Activated naive CD8-positive, alpha-beta T cell (primary cell): ENCODE data around the gene RTL10.
"Not testable (repeated sequence)": the region's sequence is repeated elsewhere in the genome, so short reads cannot be mapped to it uniquely, and the experiment has no call there.

Experiments used
- H3K27ac Mint-ChIP-seq: one replicate; pipeline ENCODE4 v1.8.0; 2021; ENCODE audit warnings: mixed read lengths
- H3K27me3 Mint-ChIP-seq: one replicate; pipeline ENCODE4 v1.8.0; 2021; ENCODE audit warnings: mixed read lengths
- H3K36me3 Mint-ChIP-seq: one replicate; pipeline ENCODE4 v1.8.0; 2021; ENCODE audit warnings: mixed read lengths
- H3K4me1 Mint-ChIP-seq: one replicate; pipeline ENCODE4 v1.8.0; 2021; ENCODE audit warnings: low read depth, mixed read lengths
- H3K4me3 Mint-ChIP-seq: one replicate; pipeline ENCODE4 v1.8.0; 2021; ENCODE audit warnings: mild to moderate bottlenecking, mixed read lengths
- H3K9me3 Mint-ChIP-seq: one replicate; pipeline ENCODE4 v1.8.0; 2021; ENCODE audit warnings: low read depth, mixed read lengths

Gene RTL10

GRCh38 chr22:19836512-19836911 lies 18.2 kb downstream of the RTL10 start:
- Mint-ChIP-seq H3K4me1 (peaks cover 34% of the 10 kb centered on the region), H3K36me3 (peaks cover 4% of the 10 kb centered on the region), H3K27me3 (no peaks in the 10 kb centered on the region), H3K9me3 (no peaks in the 10 kb centered on the region), H3K27ac (no peak overlapping the region), H3K4me3 (no peak overlapping the region)

DNA sequence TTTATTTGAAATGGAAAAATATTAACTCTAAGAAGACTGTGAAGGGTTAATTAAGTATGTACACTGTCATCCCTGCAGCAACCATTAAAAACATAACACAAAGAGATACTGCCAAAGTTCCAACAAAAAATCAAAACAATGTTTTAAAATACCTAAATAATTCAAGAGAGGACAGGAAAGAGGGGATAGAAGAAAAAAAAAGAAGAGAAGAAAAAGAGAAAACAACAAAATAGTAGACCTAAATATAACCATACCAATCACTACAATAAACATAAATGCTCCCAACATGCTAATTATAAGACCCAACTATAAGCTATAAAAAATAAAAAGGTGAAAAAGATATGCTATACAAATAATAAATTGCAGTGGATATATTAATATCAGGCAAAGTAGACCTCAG lies 20.1 kb downstream of the RTL10 start:
- Mint-ChIP-seq H3K27ac (no peak overlapping the region), H3K4me1 (peaks cover 35% of the 10 kb centered on the region), H3K4me3 (no peak overlapping the region), H3K27me3 (no peaks in the 10 kb centered on the region), H3K36me3 (peaks cover 6% of the 10 kb centered on the region), H3K9me3 (no peaks in the 10 kb centered on the region)

- peaks cover 32% of the 10 kb centered on the region for H3K4me1 Mint-ChIP-seq
- not testable (repeated sequence) for H3K4me3 Mint-ChIP-seq, H3K27ac Mint-ChIP-seq, H3K27me3 Mint-ChIP-seq, H3K36me3 Mint-ChIP-seq, H3K9me3 Mint-ChIP-seq
Measured at GRCh38 chr22:19833327-19833726, 21.3 kb downstream of the RTL10 start.

- Mint-ChIP-seq H3K36me3 (peaks cover 5% of the 10 kb centered on the region), H3K4me3 (no peak overlapping the region), H3K9me3 (no peaks in the 10 kb centered on the region), H3K27ac (no peak overlapping the region), H3K27me3 (no peaks in the 10 kb centered on the region), H3K4me1 (peaks cover 32% of the 10 kb centered on the region)
Measured at GRCh38 chr22:19832476-19833108, 22.1 kb downstream of the RTL10 start.

GRCh38 chr22:19831979-19832378 lies 22.7 kb downstream of the RTL10 start:
- not testable (repeated sequence) for H3K36me3 Mint-ChIP-seq, H3K27me3 Mint-ChIP-seq, H3K27ac Mint-ChIP-seq, H3K4me3 Mint-ChIP-seq, H3K9me3 Mint-ChIP-seq
- peaks cover 32% of the 10 kb centered on the region for H3K4me1 Mint-ChIP-seq

- Mint-ChIP-seq H3K4me3 (no peak overlapping the region), H3K27ac (no peak overlapping the region), H3K27me3 (no peaks in the 10 kb centered on the region), H3K4me1 (peaks cover 27% of the 10 kb centered on the region), H3K36me3 (peaks cover 10% of the 10 kb centered on the region), H3K9me3 (no peaks in the 10 kb centered on the region)
Measured at GRCh38 chr22:19831016-19831415, 23.7 kb downstream of the RTL10 start.

DNA sequence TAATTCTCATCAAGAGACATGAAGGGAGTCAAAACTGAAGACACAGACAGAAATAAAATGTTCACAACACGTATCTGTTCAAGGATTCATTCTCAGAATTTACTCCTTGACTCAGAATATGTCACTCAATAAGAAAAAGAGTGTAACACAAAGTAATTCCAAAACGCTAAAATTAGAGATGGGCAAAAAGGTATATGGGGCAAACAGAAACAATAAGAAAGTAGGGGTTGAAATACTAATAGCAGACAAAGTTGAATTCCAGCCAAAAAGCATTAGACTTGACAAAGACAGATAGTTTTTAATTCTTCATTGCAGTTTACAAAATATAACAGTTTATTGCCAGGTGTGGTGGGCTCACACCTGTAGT lies 26.7 kb downstream of the RTL10 start:
- Mint-ChIP-seq H3K4me3 (no peak overlapping the region), H3K9me3 (no peaks in the 10 kb centered on the region), H3K36me3 (peaks cover 10% of the 10 kb centered on the region), H3K27ac (no peak overlapping the region), H3K27me3 (no peaks in the 10 kb centered on the region), H3K4me1 (peaks cover 12% of the 10 kb centered on the region)

- Mint-ChIP-seq H3K4me3 (no peak overlapping the region), H3K4me1 (peaks cover 9% of the 10 kb centered on the region), H3K27me3 (no peaks in the 10 kb centered on the region), H3K9me3 (no peaks in the 10 kb centered on the region), H3K36me3 (peaks cover 10% of the 10 kb centered on the region), H3K27ac (no peak overlapping the region)
Measured at GRCh38 chr22:19827341-19828034, 27.2 kb downstream of the RTL10 start.

GRCh38 chr22:19826619-19826950 lies 28.1 kb downstream of the RTL10 start:
- Mint-ChIP-seq H3K36me3 (peaks cover 10% of the 10 kb centered on the region), H3K9me3 (no peaks in the 10 kb centered on the region), H3K27me3 (no peaks in the 10 kb centered on the region), H3K4me1 (peaks cover 6% of the 10 kb centered on the region), H3K27ac (no peak overlapping the region), H3K4me3 (no peak overlapping the region)

DNA sequence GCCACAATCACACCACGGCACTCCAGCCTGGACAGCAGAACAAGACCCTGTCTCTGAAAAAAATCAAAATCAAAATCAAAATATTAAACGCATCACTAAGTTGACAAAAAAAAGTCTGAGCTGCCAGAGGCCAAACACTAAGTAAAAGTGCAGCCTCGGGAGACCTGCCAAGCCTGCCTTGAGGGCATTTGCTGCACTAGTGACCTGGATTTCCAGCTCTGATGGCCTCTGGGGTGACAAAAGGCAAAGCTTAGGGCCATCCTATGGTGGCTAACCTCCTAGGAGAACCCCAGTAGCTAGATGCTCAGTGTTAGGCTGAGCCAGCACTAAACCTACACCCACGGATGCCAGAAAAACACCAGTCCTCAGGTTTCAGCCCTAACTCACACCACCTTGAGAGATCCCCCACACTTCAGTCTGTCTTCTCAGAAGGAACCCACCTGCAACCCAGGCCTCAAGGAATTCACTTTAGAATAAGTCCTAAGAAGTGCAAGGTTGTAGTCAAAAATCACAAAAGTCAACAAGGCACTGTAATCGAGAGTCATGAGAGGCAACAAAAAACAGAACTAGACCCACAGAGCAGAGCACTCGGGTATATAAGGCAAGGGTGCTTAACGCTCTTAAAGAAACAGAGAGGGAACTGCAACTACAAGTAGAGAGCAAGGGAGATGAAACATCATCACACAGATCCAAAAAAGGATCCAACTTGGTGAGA lies 28.6 kb downstream of the RTL10 start:
- Mint-ChIP-seq H3K36me3 (peaks cover 10% of the 10 kb centered on the region), H3K27me3 (no peaks in the 10 kb centered on the region), H3K4me1 (peaks cover 6% of the 10 kb centered on the region), H3K4me3 (no peak overlapping the region), H3K27ac (no peak overlapping the region), H3K9me3 (no peaks in the 10 kb centered on the region)

DNA sequence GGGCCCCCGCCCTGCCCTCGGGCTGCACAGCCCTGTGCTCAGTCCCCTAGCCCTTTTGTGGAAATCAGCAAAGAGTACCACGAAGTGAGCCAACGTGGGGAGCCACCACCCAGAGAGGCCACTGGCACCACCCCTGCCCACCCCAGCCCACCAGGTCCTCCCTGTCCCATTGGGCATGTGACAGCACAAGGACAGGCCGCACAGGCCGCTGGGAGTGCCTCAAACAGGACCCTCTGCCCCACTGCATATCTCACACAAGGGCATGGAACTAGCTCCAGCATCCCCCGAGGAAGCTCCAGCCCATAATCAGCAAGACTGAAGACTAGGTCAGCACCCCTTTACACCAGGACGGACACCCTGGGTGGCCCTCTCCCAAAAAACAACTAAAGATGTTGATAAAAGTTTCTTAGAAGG lies 29.7 kb downstream of the RTL10 start:
- peaks cover 4% of the 10 kb centered on the region for H3K4me1 Mint-ChIP-seq
- no peaks in the 10 kb centered on the region for H3K27me3 Mint-ChIP-seq
- H3K36me3 Mint-ChIP-seq: peaks cover 8% of the 10 kb centered on the region
- H3K9me3 Mint-ChIP-seq: no peaks in the 10 kb centered on the region
- H3K4me3 Mint-ChIP-seq: no peak overlapping the region
- no peak overlapping the region for H3K27ac Mint-ChIP-seq

DNA sequence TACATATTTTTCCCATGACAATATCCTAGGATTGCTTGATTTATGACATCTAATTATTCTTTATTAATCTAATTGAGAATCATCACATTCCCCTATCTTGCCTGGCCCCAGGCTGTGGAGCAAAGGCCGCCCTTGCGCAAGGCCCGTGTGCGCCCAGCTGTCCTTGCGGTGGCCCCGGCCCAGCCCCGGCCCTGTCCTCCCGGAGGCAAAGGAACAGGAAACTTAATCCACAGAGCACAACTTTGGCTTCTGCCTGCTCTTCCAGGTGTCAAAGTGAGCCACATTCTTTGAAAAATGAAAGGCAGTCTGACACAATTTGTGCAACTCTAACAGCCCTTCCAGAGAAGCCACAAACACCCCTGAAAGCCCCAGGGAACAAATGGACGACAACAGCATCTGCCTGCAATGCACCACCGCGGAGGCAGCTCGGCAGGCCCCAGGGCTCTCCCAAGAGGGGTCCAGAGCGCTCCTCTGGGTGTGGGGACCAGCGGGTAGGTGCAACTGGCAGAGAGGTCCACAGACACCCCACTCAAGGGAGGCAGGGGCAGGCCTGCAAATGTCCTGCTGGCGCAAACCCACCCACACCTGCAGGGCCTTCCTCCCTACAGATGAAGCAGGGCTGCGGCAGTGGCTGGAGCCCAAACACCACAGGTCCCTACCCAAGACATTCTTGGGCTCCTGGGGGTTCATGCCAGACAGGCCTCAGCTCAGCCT lies 30.3 kb downstream of the RTL10 start:
- H3K4me3 Mint-ChIP-seq: no peak overlapping the region
- no peaks in the 10 kb centered on the region for H3K9me3 Mint-ChIP-seq
- H3K27ac Mint-ChIP-seq: no peak overlapping the region
- H3K4me1 Mint-ChIP-seq: peaks cover 4% of the 10 kb centered on the region
- no peaks in the 10 kb centered on the region for H3K27me3 Mint-ChIP-seq
- H3K36me3 Mint-ChIP-seq: peaks cover 8% of the 10 kb centered on the region

DNA sequence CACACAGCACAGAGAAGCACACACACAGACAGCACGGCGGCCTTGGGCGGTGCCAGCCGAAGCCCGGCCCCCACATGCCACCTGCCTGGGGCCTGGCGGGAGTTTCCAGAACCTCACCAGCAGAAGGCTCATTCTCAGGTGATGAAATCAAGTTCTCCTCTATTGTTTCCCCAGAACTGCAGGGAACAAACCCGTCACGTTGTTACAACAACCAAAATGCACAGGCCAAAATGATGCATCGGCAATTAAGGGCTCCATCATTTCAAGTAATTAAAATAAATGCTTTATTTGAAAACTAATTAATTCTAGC lies 30.8 kb downstream of the RTL10 start:
- Mint-ChIP-seq H3K36me3 (peaks cover 8% of the 10 kb centered on the region), H3K4me1 (peaks cover 4% of the 10 kb centered on the region), H3K27ac (no peak overlapping the region), H3K9me3 (no peaks in the 10 kb centered on the region), H3K27me3 (no peaks in the 10 kb centered on the region), H3K4me3 (no peak overlapping the region)

DNA sequence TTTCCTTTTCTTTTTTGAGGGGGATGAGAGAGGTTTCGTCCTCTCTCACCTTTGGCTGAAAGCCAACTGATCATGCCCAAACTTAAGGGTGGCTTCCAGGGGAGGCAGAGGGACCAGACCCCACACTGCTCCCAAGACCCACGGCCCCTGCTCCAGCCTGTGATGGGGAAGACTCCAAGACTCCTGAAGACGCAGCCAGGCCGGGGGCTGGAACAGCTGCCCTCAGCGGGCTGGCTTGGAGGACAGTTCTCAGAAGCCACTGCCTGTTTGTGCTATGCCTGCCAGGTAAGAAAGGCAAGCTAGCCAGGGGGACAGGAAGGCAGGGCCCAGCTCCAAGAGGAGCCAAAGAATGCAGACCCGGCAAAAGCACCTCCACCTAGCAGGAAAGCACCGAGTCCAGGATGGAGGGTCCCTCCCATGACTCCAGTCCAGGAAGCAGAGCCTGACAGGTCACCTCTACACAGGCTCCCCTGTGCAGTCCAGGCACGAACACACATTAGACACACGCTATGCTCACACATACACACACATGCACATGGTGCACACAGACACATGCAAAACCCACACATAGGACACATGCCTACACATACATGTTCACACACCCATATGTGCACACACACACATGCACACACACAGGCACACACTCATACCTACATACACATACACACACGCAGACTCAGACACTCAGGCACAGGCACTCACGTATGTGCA lies 31.3 kb downstream of the RTL10 start:
- Mint-ChIP-seq H3K36me3 (peaks cover 8% of the 10 kb centered on the region), H3K4me3 (no peak overlapping the region), H3K4me1 (peaks cover 4% of the 10 kb centered on the region), H3K27me3 (no peaks in the 10 kb centered on the region), H3K27ac (no peak overlapping the region), H3K9me3 (no peaks in the 10 kb centered on the region)
